PFSK-1 (cell line): Measurements from ENCODE around the gene ESPN.

Experiments used
- FOXP2 ChIP-seq: optimal IDR thresholded peaks from 2 replicates; pipeline ENCODE3; 2011; ENCODE audit warnings: borderline replicate concordance, control low read depth, inconsistent platforms; ENCODE audit not compliant: insufficient read depth; ENCODE audit errors: extremely low read length, extremely low read depth
- POLR2AphosphoS5 ChIP-seq: IDR thresholded peaks from 2 replicates; pipeline ENCODE4 v1.6.1; 2012; ENCODE audit warnings: low read depth, mild to moderate bottlenecking, control low read depth, low read length, moderate library complexity
- REST ChIP-seq, 2 experiments: IDR thresholded peaks; 2 replicates each; pipeline versions ENCODE4 v1.6.1 to v1.8.0; 2011 to 2012; ENCODE audit warnings: low read depth in 2 of 2, low read length in 2 of 2, control low read depth in 1 of 2, inconsistent platforms in 1 of 2, mild to moderate bottlenecking in 1 of 2, moderate library complexity in 1 of 2; ENCODE audit not compliant: insufficient read depth in 1 of 2
- SIN3A ChIP-seq: IDR thresholded peaks from 2 replicates; pipeline ENCODE4 v1.6.1; 2012; ENCODE audit warnings: mild to moderate bottlenecking, low read length, moderate library complexity, borderline replicate concordance; ENCODE audit not compliant: insufficient read depth
- TAF1 ChIP-seq: IDR thresholded peaks from 2 replicates; pipeline ENCODE4 v1.6.1; 2012; ENCODE audit warnings: low read length, control low read depth, borderline replicate concordance; ENCODE audit not compliant: insufficient read depth

Gene ESPN

GRCh38 chr1:6450943-6451373 lies 26.4 kb downstream of the ESPN start:
- TF ChIP-seq TAF1 (no peak), POLR2AphosphoS5 (no peak), SIN3A (no peak), FOXP2 (no peak)

- no peak for TF ChIP-seq SIN3A
- no peak for TF ChIP-seq REST (IDR thresholded peaks at IDR 0.05; ENCODE audit: insufficient read depth in 1 of 2, low read depth in 2 of 2, low read length in 2 of 2)
- TF ChIP-seq POLR2AphosphoS5 = no peak
- TF ChIP-seq TAF1 = no peak
- TF ChIP-seq FOXP2 = no peak
Measured at GRCh38 chr1:6454856-6455751, 30.5 kb downstream of the ESPN start.

- TF ChIP-seq REST (IDR thresholded peaks at IDR 0.05; ENCODE audit: insufficient read depth in 1 of 2, low read depth in 2 of 2, low read length in 2 of 2) (no peak), SIN3A (no peak), FOXP2 (no peak), POLR2AphosphoS5 (no peak), TAF1 (no peak)
Measured at GRCh38 chr1:6456800-6457466, 32.4 kb downstream of the ESPN start.

GRCh38 chr1:6459850-6460265 lies 35.3 kb downstream of the ESPN start:
- no peak for TF ChIP-seq POLR2AphosphoS5

GRCh38 chr1:6460301-6461050 lies 35.9 kb downstream of the ESPN start:
- TF ChIP-seq REST (IDR thresholded peaks at IDR 0.05; ENCODE audit: insufficient read depth in 1 of 2, low read depth in 2 of 2, low read length in 2 of 2) = no peak
- TF ChIP-seq TAF1 = no peak
- TF ChIP-seq FOXP2 = no peak
- no peak for TF ChIP-seq SIN3A
- TF ChIP-seq POLR2AphosphoS5 = no peak
